Erythroblast (primary cell): ENCODE data around the gene CCR8.

Experiments
- GATA1 ChIP-seq: IDR thresholded peaks from 2 replicates; pipeline ENCODE4 v1.6.1; 2011; ENCODE audit warnings: low read depth, mild to moderate bottlenecking, control low read depth, low read length, moderate library complexity
- POLR2A ChIP-seq: IDR thresholded peaks from 2 replicates; pipeline ENCODE4 v1.6.1; 2011; ENCODE audit warnings: mild to moderate bottlenecking, low read length

- TF ChIP-seq POLR2A (no peak), GATA1 (no peak)
These were observed 4.1 kb downstream of the CCR8 start for GRCh38 chr3:39333607-39334006.
